22Rv1 (cell line): ENCODE measurements around the gene DUS4L.

Experiments used
- H3K27ac ChIP-seq: fragments of 450-650 bp; 2 replicates; pipeline ENCODE4 v1.5.1; 2017
- CTCF ChIP-seq: fragments of 450-650 bp; IDR thresholded peaks from 2 replicates; pipeline ENCODE4 v1.5.1; 2017; ENCODE audit warnings: mild to moderate bottlenecking
- ZFX ChIP-seq: fragments of 450-650 bp; IDR thresholded peaks from 2 replicates; pipeline ENCODE4 v1.6.1; 2017; ENCODE audit warnings: antibody characterized with exemption, borderline replicate concordance

The DUS4L gene

GRCh38 chr7:107580716-107581383, 17.1 kb downstream of the DUS4L start:
- H3K27ac ChIP-seq, result peak overlapping the region; percentile 66
- TF ChIP-seq CTCF, result no peak; the same call in 1 of the 2 replicates
- TF ChIP-seq ZFX, result no peak

- TF ChIP-seq ZFX, result no peak
- TF ChIP-seq CTCF, result no peak
- no peak overlapping the region for H3K27ac ChIP-seq
Measured at GRCh38 chr7:107581387-107582013, 17.7 kb downstream of the DUS4L start.

GRCh38 chr7:107582875-107583274, 19.1 kb downstream of the DUS4L start:
- TF ChIP-seq ZFX, result no peak
- no peak for TF ChIP-seq CTCF
- no peak overlapping the region for H3K27ac ChIP-seq

GRCh38 chr7:107584716-107585115, 20.9 kb downstream of the DUS4L start:
- TF ChIP-seq ZFX, result no peak
- no peak for TF ChIP-seq CTCF
- no peak overlapping the region for H3K27ac ChIP-seq

- TF ChIP-seq ZFX (no peak), CTCF (no peak)
- H3K27ac ChIP-seq, result no peak overlapping the region
Measured at GRCh38 chr7:107588529-107589130, 24.9 kb downstream of the DUS4L start.

- H3K27ac ChIP-seq, result no peak overlapping the region
- TF ChIP-seq CTCF (no peak), ZFX (no peak)
Measured at GRCh38 chr7:107591421-107591820, 27.6 kb downstream of the DUS4L start.
